GM12801 (cell line): ENCODE measurements around the gene PAPSS2.

Experiments used
- CTCF ChIP-seq: IDR thresholded peaks from one replicate; pipeline ENCODE4 v1.5.1; 2011; ENCODE audit warnings: control low read depth; ENCODE audit not compliant: insufficient read length; ENCODE audit errors: extremely low read depth

PAPSS2 gene

GRCh38 chr10:87668324-87669074 lies 8.8 kb downstream of the PAPSS2 start:
- no peak for TF ChIP-seq CTCF

GRCh38 chr10:87669752-87670151 lies 10.1 kb downstream of the PAPSS2 start:
- no peak for TF ChIP-seq CTCF

GRCh38 chr10:87670586-87670985 lies 10.9 kb downstream of the PAPSS2 start:
- TF ChIP-seq CTCF, result no peak

- TF ChIP-seq CTCF, result no peak
Observed at GRCh38 chr10:87671139-87671815, 11.6 kb downstream of the PAPSS2 start.

- no peak for TF ChIP-seq CTCF
Observed at GRCh38 chr10:87672551-87672950, 12.9 kb downstream of the PAPSS2 start.

GRCh38 chr10:87674943-87675342 lies 15.3 kb downstream of the PAPSS2 start:
- TF ChIP-seq CTCF, result no peak

- TF ChIP-seq CTCF, result no peak
Observed at GRCh38 chr10:87675396-87676376, 16.0 kb downstream of the PAPSS2 start.
